ENCODE measurements around the gene TFF1.

Gene TFF1

GRCh38 chr21:42317341-42317741 is 49.0 kb downstream of the TFF1 start:
- TF ChIP-seq CTCF (conservative IDR thresholded peaks at IDR 0.05; ENCODE audit: control insufficient read depth, insufficient read depth, low read depth, low read length): no peak
- DNase-seq (ENCODE audit: low read depth): no peak
- no peak overlapping the region for H3K4me3 ChIP-seq (ENCODE audit: control insufficient read depth, low read depth, low read length)

- no peak for DNase-seq (ENCODE audit: low read depth)
- no peak for TF ChIP-seq CTCF (conservative IDR thresholded peaks at IDR 0.05; ENCODE audit: control insufficient read depth, insufficient read depth, low read depth, low read length)
- no peak overlapping the region for H3K4me3 ChIP-seq (ENCODE audit: control insufficient read depth, low read depth, low read length)
Observed at GRCh38 chr21:42316891-42317290, 49.4 kb downstream of the TFF1 start.

GRCh38 chr21:42315296-42315891 is 50.9 kb downstream of the TFF1 start, which contains the start of gene TFF3:
TSS of gene TFF3 (minus strand) at chr21:42315409. CDS start at chr21:42315374, 35 bp downstream.
- no peak for DNase-seq (ENCODE audit: low read depth)
- H3K4me3 ChIP-seq (ENCODE audit: control insufficient read depth, low read depth, low read length): no peak within 1 kb of the TSS
- TF ChIP-seq CTCF (conservative IDR thresholded peaks at IDR 0.05; ENCODE audit: control insufficient read depth, insufficient read depth, low read depth, low read length): no peak

GRCh38 chr21:42314616-42315295 is 51.6 kb downstream of the TFF1 start:
- no peak overlapping the region for H3K4me3 ChIP-seq (ENCODE audit: control insufficient read depth, low read depth, low read length)
- TF ChIP-seq CTCF (conservative IDR thresholded peaks at IDR 0.05; ENCODE audit: control insufficient read depth, insufficient read depth, low read depth, low read length): no peak
- no peak for DNase-seq (ENCODE audit: low read depth)

GRCh38 chr21:42313501-42313969 is 52.8 kb downstream of the TFF1 start:
- H3K4me3 ChIP-seq (ENCODE audit: control insufficient read depth, low read depth, low read length): no peak overlapping the region
- DNase-seq (ENCODE audit: low read depth): no peak
- no peak for TF ChIP-seq CTCF (conservative IDR thresholded peaks at IDR 0.05; ENCODE audit: control insufficient read depth, insufficient read depth, low read depth, low read length)

GRCh38 chr21:42312626-42313104 is 53.7 kb downstream of the TFF1 start:
- no peak overlapping the region for H3K4me3 ChIP-seq (ENCODE audit: control insufficient read depth, low read depth, low read length)
- DNase-seq (ENCODE audit: low read depth): no peak
- no peak for TF ChIP-seq CTCF (conservative IDR thresholded peaks at IDR 0.05; ENCODE audit: control insufficient read depth, insufficient read depth, low read depth, low read length)
